Stimulated activated CD4-positive, alpha-beta T cell treated with anti-CD3 and anti-CD28 coated beads, Interleukin-1b, Interleukin-23, amount 100 ng/mL, for 4 hours (primary cell): ENCODE data around the gene DNAAF9.

Source experiments
- DNase-seq, 2 donors: peaks; one replicate each; pipeline ENCODE4 v3.0.0-alpha.2; 2020; ENCODE audit warnings: low read depth in 2 of 2

Gene DNAAF9

DNA sequence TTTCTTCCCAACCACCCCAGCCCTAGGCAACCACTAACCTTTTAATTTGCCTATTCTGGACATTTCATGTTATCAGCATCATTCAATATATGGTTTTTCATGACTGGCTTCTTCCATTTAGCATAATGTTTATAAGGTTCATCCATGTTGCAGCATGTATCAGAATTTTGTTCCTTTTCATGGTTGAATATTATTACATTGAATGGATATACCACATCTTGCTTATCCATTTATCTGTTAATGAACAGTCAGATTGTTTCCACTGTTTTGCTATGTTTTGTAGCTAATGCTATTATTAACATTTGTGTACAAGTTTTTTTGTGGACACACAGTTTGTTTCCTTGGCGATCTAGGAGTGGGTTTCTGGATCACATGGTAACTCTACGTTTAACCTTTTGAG, 3.0 kb upstream of the DNAAF9 start:
- no peak for DNase-seq

DNA sequence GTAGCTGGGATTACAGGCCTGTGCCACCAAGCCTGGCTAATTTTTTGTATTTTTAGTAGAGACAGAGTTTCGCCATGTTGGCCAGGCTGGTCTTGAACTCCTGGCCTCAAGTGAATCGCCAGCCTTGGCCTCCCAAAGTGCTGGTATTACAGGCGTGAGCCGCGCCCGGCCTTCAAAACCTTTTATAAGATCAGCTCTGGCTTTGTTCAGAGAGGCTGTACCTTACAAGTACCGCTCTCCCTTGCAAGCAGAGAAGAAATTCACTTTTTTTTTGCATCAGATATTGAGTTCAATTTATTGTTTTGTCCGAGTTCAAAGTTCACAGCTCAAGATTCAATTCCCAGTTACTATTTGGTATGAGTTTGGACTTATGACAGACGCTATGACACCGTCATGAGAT, 1.9 kb upstream of the DNAAF9 start:
- no peak for DNase-seq

DNA sequence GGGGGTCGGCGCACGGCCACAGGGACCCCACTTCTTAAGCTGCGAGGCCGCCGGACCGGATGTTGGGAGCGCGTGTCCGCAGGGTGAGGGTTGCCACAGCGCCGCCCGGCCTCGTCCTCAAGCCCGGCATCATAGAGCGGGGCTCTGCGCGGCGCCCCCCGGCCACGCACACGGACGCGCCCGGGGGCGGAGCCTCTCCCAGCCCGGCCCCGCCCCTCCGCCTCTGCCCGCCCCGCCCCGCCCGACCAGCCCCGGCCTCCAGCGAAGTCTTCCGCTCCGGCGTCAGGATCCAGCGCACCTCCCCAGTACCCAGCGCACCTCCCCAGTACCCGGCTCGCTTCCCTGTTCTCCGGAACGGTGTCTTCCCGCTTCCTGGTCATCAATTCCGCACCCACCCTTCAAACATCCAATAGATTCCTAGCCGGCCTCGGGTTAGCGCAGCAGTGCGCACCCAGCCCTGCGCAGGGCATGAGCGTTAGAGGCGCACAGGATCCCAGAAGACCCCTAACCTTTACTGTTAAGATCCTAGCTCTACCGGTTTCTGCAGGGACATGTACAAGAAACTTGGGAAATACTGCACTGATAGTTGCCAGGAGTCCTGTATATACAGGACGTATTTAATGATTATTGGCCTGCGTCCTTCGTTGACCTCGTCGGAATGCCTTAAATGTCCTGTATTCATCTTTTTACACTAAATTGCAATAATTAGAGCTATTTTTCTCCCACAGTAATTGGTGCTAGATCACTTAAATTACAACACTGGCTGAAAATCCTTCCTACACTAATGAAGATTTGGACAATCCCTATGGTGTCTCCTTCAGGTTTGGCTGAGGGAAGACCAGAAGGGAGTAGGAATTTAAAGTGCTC, 535 bp upstream of the DNAAF9 start:
- peak; percentile 60 to 67 for DNase-seq

DNA sequence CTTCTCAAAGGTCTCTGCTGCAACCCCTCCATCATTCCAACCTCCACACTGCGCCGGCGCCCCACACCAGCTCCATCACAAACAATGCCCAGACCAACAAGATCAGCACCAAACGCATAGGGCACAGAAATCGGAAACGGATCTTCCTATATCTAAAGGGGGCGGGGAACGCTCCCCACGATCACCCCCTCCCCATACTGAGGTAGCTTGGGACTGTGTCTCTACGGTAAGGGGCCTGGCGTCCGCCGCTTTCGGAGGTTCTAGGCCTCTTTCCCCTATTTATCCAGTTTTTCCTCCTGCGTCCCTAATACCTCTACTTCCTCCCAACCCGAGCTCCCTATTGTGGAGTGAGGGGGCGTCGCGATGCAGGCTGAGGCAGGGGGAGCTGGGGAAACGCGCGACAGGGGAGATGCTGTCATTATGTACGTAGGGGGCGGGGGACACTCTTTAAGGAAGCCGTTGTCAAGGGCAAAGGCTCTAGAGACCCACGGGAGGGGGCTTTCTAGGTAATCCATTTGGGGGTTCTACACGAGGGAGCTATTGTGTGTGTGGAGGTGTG, 909 bp downstream of the DNAAF9 start:
- DNase-seq = no peak

DNA sequence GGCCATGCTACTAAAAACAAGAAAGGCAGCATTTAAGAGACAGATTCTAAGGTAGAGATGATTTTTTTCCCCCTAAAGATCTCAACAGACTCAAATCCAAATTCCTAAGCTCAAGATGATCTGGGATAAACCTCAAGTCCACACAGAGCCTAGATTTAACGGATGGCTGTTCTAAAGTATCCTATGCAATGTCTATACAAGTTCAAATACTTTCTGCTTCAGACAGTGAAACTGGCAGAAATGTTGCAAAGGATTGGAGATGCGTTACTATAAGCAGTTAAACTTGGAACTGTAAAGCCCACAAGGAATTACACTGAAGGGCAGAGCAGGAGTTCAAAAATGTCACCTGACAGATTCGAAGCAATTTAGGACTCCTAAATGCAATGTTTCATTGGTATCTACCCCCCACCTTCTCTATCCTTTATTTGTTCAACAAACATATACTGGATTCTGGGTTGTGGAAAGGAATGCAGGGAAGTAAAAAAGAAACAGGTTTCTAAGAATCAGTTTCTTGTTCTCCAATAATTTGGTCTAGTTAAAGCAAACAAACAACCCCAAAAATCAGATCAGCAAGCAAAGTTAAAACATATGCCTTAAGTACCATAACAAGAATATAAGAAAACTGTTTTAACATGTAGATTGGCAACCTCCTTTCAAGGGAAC, 1.6 kb downstream of the DNAAF9 start:
- no peak for DNase-seq

DNA sequence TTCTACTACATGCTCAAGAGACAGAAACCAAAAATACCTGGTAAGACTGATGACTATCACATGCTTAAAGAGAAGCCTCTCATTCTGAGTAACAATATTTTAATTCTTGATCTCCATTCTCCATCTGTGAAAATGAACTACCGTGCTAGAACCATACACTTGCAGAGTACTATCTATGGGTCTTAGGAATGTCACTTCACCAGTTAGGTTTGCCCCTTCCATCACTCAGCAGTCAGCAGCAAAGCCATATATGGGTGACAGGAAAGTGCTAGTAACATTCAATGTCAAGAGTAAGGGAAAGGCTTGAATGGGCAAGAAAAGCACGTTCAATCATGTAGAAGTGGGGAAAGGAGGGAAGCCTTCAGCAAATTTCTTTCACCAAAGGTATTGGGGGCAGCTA, 2.3 kb downstream of the DNAAF9 start:
- no peak for DNase-seq

DNA sequence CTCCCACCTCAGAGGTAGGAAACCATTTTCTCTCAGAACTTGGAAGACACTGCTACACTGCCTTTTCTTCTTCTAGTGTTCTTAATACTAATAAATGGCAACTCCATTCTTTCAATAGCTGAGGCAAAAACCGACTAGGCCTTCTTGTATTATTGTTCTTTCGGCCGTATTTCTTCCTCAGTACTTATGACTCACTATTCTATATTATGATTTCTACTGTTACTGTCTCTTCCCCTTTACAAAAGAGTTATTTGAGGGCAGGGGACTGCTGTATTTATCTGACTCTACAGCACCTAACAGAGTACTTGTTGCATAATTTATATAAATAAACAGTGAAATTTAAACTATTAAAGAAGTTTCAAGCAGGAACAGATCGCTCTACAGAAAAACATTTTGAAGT, 3.1 kb downstream of the DNAAF9 start:
- DNase-seq = no peak

DNA sequence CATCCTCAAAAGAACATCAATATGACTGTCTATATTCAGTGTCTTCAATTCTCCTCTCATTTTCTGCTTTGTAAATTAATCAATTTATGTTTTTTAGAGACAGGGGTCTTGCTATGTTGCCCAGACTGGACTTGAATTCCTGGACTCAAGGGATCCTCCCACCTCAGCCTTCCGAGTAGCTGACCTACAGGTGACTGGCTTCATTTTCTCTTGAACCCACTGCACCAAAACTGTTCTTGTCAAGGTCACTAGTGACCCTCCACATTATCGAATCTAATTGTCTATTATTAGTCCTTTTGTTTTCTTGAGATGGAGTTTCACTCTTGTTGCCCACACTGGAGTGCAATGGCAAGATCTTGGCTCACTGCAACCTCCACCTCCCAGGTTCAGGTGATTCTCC, 3.7 kb downstream of the DNAAF9 start:
- no peak for DNase-seq

DNA sequence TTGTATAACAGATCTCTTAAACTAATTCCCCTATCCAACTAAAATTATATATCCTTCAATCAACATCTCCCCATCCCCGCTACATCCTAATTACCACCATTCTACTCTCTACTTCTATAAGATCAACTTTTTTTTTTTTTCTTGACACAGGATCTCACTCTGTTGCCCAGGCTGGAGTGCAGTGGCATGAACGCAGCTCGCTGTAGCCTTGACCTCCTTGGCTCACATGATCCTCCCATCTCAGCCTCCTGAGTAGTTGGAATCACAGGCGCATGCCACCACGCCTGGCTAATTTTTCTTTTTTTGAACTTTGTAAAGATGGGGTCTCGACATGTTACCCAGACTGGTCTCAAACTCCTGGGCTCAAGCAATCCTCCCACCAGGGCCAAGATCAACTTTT, 5.0 kb downstream of the DNAAF9 start:
- DNase-seq = no peak

DNA sequence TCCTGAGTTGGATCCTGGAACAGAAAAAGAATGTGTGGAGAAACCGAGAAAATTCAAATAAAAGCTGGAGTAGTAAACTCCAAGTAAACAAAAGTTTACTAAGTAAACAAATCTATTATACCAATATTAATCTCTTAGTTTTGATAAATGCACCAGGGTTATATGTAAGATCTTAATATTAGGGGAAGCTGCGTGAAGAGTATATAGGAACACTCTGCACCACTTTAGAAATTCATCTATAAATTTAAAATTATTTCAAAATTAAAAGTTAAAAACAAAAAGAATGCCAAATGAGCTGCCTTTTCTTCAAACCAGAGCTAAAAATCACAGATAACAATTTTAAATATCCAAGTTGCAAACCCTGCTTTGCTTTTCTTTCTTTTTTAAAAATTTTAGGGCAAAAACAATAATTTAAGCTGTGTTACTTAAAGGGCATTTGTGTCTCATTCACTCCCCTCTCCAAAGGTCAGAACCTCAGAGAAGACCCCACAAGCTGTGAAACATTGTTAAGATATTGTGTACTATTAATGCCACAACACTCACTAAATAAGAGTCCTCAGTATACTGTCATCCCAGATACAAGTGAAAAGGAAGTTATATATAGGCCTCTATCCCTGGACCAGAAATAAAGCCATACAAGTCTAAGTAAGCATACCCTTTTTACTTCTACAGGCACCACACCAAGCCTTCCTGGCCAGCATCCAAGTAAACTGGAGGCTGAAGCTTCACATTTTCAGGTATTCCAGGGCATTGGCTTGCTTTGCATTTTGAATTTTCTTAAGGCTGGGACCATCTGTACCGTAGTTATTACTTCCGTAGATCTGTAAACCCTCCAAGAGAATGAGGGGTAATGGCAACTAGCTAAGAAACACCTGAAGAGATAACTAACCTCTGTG, 7.0 kb downstream of the DNAAF9 start:
- DNase-seq = no peak

DNA sequence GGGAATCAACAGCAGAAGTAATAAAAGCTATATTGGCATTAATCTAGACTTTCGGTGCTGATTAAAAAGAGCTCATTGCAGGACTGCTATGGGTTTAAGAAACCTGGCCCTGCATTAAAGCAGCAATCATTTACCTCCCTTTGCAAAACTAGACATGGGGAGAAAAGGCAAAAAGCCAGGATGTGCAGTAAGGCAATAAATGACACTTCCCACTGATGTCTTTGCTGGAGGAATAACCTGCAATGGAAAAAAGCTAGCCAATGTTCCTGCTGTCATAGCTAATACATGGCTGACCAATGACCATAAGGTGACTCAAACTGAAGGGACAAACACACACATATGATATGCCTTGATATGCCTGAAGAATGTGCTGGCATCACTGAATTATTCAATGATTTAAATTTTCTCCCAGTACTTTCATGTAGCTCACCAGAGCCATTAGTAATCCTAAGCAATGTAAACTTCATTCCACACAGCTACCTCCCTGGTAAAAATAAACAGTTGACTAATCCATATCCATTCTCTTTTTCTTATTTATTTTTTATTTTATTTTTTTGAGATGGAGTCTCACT, 8.7 kb downstream of the DNAAF9 start:
- DNase-seq = no peak

DNA sequence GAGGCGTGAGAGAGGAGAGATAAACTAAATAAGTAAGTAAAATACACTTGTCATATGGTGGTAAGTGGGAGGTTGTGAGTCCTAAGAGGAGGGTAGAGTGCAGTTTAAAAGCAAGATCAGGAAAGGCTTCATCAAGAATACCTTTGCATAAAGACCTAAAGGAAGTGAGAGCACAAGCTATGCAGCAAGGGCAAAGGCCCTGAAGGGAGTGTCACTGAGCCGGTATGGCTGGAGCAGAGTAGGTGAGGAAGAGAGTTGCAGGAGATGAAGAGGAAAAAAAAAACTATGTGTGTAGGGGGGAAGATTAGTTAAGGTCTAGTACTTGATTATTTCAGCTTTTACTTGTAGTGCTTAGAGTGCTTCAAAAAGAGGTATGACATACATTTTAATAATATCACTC, 11.0 kb downstream of the DNAAF9 start:
- DNase-seq = no peak

DNA sequence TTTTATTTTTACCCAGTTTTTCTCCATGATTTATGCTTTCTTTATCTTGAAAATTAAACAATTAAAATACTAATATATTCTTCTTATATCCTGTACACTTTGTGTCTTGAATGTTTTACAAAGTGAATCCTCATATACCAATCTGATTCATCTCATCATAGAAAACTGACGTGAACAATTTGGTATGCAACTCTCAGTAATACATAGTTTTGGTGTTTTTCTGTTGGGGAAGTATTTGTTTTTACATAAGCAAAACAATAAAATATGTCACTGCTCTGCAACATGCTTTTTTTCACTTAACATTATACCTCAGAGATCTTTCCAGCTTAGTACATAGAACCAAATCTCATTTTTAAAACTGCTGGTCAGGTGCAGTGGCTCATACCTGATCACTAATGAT, 14.7 kb downstream of the DNAAF9 start:
- no peak for DNase-seq

DNA sequence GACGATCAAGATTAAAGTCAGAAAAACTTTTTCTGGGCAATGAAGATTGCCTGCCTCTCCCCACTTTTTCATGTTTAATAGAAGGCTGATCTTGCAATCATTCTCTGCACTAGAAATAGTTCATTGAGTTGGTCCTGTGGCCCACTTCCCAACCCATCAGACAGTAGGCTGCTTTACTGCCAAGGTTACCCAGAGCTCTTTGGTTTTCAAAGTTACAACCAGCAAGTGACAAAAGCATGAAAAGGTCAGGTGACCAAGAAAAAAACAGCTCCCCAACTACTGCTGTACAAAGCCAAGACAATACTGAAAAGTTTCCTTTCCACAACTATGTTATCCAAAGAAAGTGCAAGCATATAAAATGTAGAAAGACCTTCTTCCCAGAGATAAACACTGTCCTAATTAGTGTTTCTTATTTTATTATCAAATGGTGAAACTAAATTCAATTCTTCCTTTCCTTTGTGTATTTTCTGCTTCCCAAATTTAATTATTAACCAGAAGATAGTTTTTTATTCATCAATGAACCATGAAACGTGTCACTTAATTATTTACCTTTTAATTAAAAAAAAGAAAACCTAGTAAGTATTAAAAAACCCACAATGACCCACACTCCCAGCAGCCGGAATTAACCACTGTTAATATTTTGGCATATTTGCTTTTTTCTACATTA, 16.6 kb downstream of the DNAAF9 start:
- DNase-seq = no peak

DNA sequence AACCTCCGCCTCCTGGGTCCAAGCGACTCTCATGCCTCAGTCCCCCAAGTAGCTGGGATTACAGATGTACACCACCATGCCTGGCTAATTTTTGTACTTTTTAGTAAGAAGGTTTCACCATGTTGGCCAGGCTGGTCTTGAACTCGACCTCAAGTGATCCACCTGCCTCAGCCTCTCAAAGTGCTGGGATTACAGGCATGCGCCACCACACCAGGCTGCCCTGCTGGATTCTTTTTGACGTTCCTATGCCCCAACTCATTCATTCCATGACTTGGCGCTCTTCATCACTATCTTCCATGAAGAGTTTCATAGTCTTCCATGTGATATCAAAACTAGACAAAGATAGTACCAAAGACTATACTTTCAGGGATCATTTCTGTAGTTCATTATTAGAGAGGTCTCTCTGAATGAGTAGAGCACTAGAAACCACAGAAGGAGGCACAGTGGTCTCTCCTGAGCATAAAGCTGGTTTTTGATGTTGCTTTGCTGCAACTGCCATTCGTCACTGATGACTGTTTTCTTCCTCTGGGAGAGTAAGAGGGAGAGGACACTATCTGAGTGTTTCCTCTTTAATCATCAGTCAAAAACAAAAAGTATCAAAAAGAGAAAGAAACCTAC, 23.5 kb downstream of the DNAAF9 start:
- no peak for DNase-seq

DNA sequence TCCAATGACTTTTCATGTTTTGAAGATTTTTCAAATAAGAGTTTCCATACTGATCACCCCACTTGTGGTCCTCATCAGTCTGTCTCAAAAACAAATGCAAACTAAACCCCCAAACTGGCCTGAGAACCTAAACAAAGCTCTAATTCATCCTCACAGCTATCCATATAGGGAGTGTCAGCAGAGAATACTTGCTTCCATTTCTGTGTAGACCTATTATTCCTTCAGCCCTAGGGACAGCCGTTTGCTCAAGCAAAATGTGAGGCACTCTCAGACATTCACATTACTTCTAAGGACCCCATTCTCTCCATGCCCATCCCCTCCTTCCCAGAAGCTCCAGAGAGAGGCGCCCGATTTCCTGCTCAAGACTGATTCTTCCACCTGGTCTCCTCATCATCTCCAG, 24.6 kb downstream of the DNAAF9 start:
- DNase-seq = no peak

DNA sequence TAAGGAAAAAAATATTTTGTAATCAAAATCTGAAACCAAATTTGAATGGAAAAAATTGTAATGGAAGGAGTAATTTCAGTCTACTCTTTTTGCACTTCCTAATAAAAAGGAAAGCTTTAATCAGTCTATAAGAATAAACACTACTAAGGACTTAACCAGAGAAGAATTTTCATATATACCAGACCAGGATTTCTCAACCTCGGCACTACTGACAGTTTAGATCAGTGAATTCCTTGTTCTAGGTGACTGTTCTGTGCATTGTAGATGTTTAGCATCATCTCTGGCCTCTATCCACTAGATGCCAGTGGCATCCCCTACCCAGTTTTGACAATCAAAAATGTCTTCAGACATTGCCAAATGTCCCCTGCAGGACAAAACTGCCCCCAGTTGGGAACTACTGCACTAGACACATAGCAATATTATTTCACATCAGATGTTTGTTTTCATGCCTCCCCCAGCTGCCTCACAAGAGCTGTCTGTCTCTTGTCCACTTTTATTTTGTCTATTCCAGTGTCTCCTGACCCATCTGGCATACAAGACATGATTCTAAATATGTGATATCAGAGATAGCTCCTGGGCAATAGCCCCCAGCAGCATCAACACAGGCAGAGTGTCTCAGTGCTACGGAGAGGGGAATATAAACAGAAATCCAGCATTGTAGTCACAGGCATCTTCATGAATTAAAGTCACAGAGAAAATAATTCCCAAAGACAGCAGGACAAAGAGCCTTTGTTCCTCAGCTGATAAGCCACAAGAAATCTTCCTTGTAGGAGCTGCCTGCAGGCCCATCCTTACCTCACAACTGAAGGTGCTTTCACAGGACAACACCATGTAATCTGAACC, 27.0 kb downstream of the DNAAF9 start:
- no peak for DNase-seq

DNA sequence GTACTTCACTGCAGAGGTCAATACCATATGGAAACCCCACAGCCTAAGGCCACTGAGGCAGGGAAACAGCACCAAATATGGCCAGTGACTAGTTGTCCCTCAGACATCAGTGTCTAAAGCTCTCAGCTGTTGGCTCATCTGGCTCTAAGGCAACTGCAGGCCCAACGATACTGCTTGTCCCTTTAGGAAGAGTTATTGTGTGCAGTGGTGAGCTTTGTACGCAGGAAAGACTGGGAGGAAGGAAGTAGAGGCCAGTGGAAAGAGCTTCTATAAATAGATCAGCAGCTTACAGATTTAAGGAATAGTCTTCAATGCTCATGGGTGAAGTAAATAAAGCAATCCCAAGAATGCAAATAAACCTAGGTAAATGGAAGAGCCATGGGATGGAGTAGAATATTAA, 29.3 kb downstream of the DNAAF9 start:
- no peak for DNase-seq

DNA sequence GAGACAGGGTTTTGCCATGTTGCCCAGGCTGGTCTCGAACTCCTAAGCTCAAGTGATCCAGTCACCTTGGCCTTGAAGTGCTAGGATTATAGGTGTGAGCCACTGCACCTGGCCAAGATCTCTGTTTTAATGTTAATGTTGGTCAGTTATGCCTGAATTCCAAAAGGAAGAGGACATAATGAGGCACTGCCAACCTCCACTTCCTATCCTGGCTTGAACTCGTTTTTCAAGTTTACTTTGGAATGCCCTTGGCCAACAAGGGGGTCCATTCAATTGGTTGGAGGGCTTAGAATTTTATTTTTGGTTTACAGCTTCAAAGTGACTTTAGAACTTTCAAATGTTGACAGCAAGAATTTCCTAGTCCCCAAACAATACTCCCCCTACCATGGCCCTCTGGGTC, 29.8 kb downstream of the DNAAF9 start:
- no peak for DNase-seq

DNA sequence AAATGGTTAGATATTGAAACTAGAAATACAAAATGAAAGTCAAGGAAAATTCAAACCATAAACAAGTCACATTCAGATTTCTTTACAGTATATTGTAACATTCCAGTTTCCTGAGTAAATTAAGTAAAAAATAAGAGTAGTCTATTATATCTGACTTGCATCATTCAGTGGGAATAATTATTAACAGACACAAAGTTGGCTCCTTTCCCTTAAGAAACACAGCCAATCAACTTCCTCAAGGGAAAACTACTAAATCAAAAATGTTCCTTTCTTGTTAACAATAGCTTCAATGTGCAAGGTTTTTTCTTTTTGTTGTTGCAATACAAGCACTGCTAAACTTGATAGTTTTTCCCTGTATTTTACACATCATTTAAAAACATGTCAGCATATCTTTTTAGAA, 33.2 kb downstream of the DNAAF9 start:
- no peak for DNase-seq
